Measurements from ENCODE around the gene FUNDC2. TPM values are rescaled to one million over a fixed set of nuclear protein-coding genes. Genes with fewer than 3 reads are reported as not detected.

Gene FUNDC2
- total and polyA plus RNA-seq, 2 donors (not counting 3 experiments of a cell fraction or from before 2014, with no cell fraction given) = 53.3 to 65.6 TPM

DNA sequence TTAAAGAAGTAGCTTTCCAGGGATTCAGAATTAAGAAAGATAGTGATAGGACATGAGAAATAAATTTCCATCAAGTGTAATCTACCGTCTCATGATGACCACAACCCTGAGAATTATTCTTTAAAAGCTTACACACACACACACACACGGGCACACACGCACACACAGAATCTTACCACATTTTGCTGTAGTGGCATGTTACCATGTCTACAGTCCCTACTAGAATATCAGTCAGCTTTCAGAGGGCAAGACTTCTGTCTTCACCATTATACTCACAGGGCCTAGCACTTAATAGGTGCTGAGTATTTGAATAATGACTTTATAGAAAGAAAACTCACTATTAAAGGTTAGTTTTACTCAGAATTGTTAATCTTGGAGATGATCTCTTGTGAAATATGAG is 28.9 kb downstream of the FUNDC2 start:
- Histone ChIP-seq H2AFZ (ENCODE audit: low read depth, low read length) (no peak overlapping the region), H3K4me2 (ENCODE audit: insufficient read depth, low read length) (no peak overlapping the region), H3K27ac (ENCODE audit: insufficient read depth, low read depth, low read length) (no peak overlapping the region), H3K79me2 (ENCODE audit: control insufficient read depth, insufficient read depth, low read length) (no peaks in the 10 kb centered on the region), H4K20me1 (replicated peaks; ENCODE audit: control insufficient read depth, extremely low read depth, insufficient read depth, low read length) (no peaks in the 10 kb centered on the region), H3K9me3 (replicated peaks; ENCODE audit: control insufficient read depth, insufficient read depth, low read length) (no peaks in the 10 kb centered on the region), H3K9ac (replicated peaks; ENCODE audit: extremely low read depth, insufficient read depth, low read length) (no peak overlapping the region), H3K36me3 (ENCODE audit: control insufficient read depth in 2 of 2, extremely low read depth in 1 of 2, insufficient read depth in 2 of 2, low read length in 2 of 2) (no peaks in the 10 kb centered on the region), H3K4me1 (ENCODE audit: control insufficient read depth, extremely low read depth, insufficient read depth, low read length) (peaks cover 11% of the 10 kb centered on the region), H3K4me3 (replicated peaks in 1 of 3; ENCODE audit: insufficient read depth in 1 of 3, low read depth in 1 of 3, low read length in 3 of 3) (no peak overlapping the region), H3K27me3 (ENCODE audit: control insufficient read depth in 2 of 2, insufficient read depth in 2 of 2, low read length in 2 of 2) (no peaks in the 10 kb centered on the region), H3K9me1 (replicated peaks; ENCODE audit: control insufficient read depth, extremely low read depth, insufficient read depth, low read length) (no peaks in the 10 kb centered on the region)
- dilution Hi-C loops (cut with MboI; ENCODE audit: extremely low pct_ligation_motif_present, low sequenced_read_pairs) (no loop called here), intact Hi-C loops (cut with micrococcal nuclease) (no loop called here)
- POLR2A ChIA-PET = no interaction called here
- no peak for FAIRE-seq
- CTCF ChIA-PET = no interaction called here
- no TSS peak for BruUV-seq (replicated peaks)
- TF ChIP-seq POLR2A (IDR thresholded peaks at IDR 0.05; ENCODE audit: low read depth, low read length) = no peak
- TF ChIP-seq POLR2AphosphoS5 (IDR thresholded peaks at IDR 0.05; ENCODE audit: insufficient read depth, low read depth, low read length) = no peak
- no peak for TF ChIP-seq JUN (IDR thresholded peaks at IDR 0.05; ENCODE audit: borderline replicate concordance, insufficient read depth, insufficient read length, low read depth)
- TF ChIP-seq MYC (IDR thresholded peaks at IDR 0.05; ENCODE audit: low read depth, low read length) = no peak
- no peak for TF ChIP-seq FOS (IDR thresholded peaks at IDR 0.05; ENCODE audit: borderline replicate concordance, insufficient read depth, low read length)
- TF ChIP-seq, protein P1, sequence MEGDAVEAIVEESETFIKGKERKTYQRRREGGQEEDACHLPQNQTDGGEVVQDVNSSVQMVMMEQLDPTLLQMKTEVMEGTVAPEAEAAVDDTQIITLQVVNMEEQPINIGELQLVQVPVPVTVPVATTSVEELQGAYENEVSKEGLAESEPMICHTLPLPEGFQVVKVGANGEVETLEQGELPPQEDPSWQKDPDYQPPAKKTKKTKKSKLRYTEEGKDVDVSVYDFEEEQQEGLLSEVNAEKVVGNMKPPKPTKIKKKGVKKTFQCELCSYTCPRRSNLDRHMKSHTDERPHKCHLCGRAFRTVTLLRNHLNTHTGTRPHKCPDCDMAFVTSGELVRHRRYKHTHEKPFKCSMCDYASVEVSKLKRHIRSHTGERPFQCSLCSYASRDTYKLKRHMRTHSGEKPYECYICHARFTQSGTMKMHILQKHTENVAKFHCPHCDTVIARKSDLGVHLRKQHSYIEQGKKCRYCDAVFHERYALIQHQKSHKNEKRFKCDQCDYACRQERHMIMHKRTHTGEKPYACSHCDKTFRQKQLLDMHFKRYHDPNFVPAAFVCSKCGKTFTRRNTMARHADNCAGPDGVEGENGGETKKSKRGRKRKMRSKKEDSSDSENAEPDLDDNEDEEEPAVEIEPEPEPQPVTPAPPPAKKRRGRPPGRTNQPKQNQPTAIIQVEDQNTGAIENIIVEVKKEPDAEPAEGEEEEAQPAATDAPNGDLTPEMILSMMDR (IDR thresholded peaks at IDR 0.05; ENCODE audit: extremely low read depth in 1 of 2, insufficient read depth in 1 of 2, low read depth in 1 of 2, low read length in 2 of 2) = no peak
- no peak for TF ChIP-seq EZH2 (IDR thresholded peaks at IDR 0.05; ENCODE audit: borderline replicate concordance, low read depth, low read length, severe bottlenecking)
- TF ChIP-seq GATA2 (IDR thresholded peaks at IDR 0.05; ENCODE audit: insufficient read depth, insufficient read length, low read depth, low read length) = no peak
- TF ChIP-seq, protein P2, sequence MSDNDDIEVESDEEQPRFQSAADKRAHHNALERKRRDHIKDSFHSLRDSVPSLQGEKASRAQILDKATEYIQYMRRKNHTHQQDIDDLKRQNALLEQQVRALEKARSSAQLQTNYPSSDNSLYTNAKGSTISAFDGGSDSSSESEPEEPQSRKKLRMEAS (IDR thresholded peaks at IDR 0.05; ENCODE audit: insufficient read depth, insufficient read length) = no peak
- DNase-seq (ENCODE audit: low read depth, low spot score) = no peak

Measured in endothelial cell of umbilical vein (primary cell).